GM23338 (cell line): ENCODE data around the gene KLC3. TPM values are rescaled to one million over a fixed set of nuclear protein-coding genes. Genes with fewer than 3 reads are reported as not detected.
A peak's percentile ranks its signal among the peaks of the same experiment; 100 is the strongest.

Experiments used
- ATAC-seq: fragments of 200-7000 bp; cut with Tn5 transposase; 3 replicates; pipeline ENCODE4 v1.9.1; 2020
- DNase-seq: peaks from one replicate; pipeline ENCODE4 v3.0.0-alpha.2; 2015; ENCODE audit warnings: low spot score
- H2AFZ ChIP-seq: fragments of 200-600 bp; sonication (generic); 2 replicates; pipeline ENCODE4 v1.8.0; 2016; ENCODE audit warnings: antibody characterized with exemption, mild to moderate bottlenecking, moderate library complexity
- H3F3A ChIP-seq: fragments of 200-600 bp; sonication (generic); replicated peaks from 2 replicates; pipeline ENCODE4 v1.8.0; 2017; ENCODE audit warnings: antibody characterized with exemption, mixed run types, low read depth
- H3K27ac ChIP-seq: fragments of 200-600 bp; sonication (generic); 2 replicates; pipeline ENCODE4 v1.6.1; 2016; ENCODE audit warnings: low read depth
- H3K27me3 ChIP-seq: fragments of 200-600 bp; sonication (generic); 2 replicates; pipeline ENCODE4 v1.8.0; 2016; ENCODE audit warnings: mild to moderate bottlenecking, mixed run types, moderate library complexity; ENCODE audit not compliant: insufficient read depth
- H3K36me3 ChIP-seq: fragments of 200-600 bp; sonication (generic); 2 replicates; pipeline ENCODE4 v1.8.0; 2016; ENCODE audit warnings: mild to moderate bottlenecking; ENCODE audit not compliant: insufficient read depth
- H3K4me1 ChIP-seq: fragments of 200-600 bp; sonication (generic); 2 replicates; pipeline ENCODE4 v1.8.0; 2016; ENCODE audit warnings: mild to moderate bottlenecking, moderate library complexity; ENCODE audit not compliant: insufficient read depth
- H3K4me2 ChIP-seq: fragments of 200-600 bp; sonication (generic); 2 replicates; pipeline ENCODE4 v1.7.1; 2017; ENCODE audit warnings: mixed run types
- H3K4me3 ChIP-seq: fragments of 200-600 bp; sonication (generic); 2 replicates; pipeline ENCODE4 v1.6.1; 2016; ENCODE audit warnings: mixed run types
- H3K79me2 ChIP-seq: fragments of 200-600 bp; sonication (generic); replicated peaks from 2 replicates; pipeline ENCODE4 v1.8.0; 2017; ENCODE audit warnings: mild to moderate bottlenecking; ENCODE audit not compliant: insufficient read depth
- H3K9me2 ChIP-seq: fragments of 200-600 bp; sonication (generic); 2 replicates; pipeline ENCODE4 v1.8.0; 2017; ENCODE audit not compliant: insufficient read depth
- H4K20me1 ChIP-seq: fragments of 200-600 bp; sonication (generic); replicated peaks from 2 replicates; pipeline ENCODE4 v1.8.0; 2017; ENCODE audit warnings: mild to moderate bottlenecking; ENCODE audit not compliant: insufficient read depth
- H3K27ac Mint-ChIP-seq: 2 replicates; pipeline ENCODE4 v1.8.0; 2020; ENCODE audit warnings: inconsistent platforms, mild to moderate bottlenecking, moderate library complexity, mixed read lengths
- H3K27me3 Mint-ChIP-seq: 3 replicates; pipeline ENCODE4 v1.8.0; 2022; ENCODE audit warnings: low read depth, mild to moderate bottlenecking, moderate library complexity, mixed read lengths, inconsistent platforms; ENCODE audit not compliant: insufficient read depth, poor library complexity
- H3K36me3 Mint-ChIP-seq: 3 replicates; pipeline ENCODE4 v1.8.0; 2021; ENCODE audit warnings: low read depth, mild to moderate bottlenecking, inconsistent platforms, moderate library complexity, mixed read lengths
- H3K4me1 Mint-ChIP-seq: 3 replicates; pipeline ENCODE4 v1.8.0; 2020; ENCODE audit warnings: mild to moderate bottlenecking, inconsistent platforms, mixed read lengths
- H3K4me3 Mint-ChIP-seq: 3 replicates; pipeline ENCODE4 v1.8.0; 2021; ENCODE audit warnings: moderate library complexity, mild to moderate bottlenecking, inconsistent platforms, mixed read lengths
- H3K9me3 Mint-ChIP-seq: 3 replicates; pipeline ENCODE4 v1.8.0; 2020; ENCODE audit warnings: moderate library complexity, mild to moderate bottlenecking, inconsistent platforms, mixed read lengths
- CREB1 ChIP-seq: fragments of 250-450 bp; sonication (Bioruptor Pico); IDR thresholded peaks from 2 replicates; pipeline ENCODE4 v1.5.0; 2020; ENCODE audit warnings: low read depth, mild to moderate bottlenecking, moderate library complexity
- CTCF ChIP-seq, 2 experiments: fragments of 200-600 bp in 1 of 2; sonication (generic) in 1 of 2; conservative IDR thresholded peaks; 2 replicates each; pipeline versions ENCODE4 v1.5.1 to v1.6.1; 2016 to 2017; ENCODE audit warnings: antibody characterized with exemption in 2 of 2, low read depth in 2 of 2, mild to moderate bottlenecking in 2 of 2, moderate library complexity in 1 of 2
- ETS1 ChIP-seq: IDR thresholded peaks from 2 replicates; pipeline ENCODE4 v1.6.1; 2016; ENCODE audit warnings: antibody characterized with exemption
- EZH2 ChIP-seq: fragments of 200-600 bp; sonication (generic); IDR thresholded peaks from one replicate; pipeline ENCODE4 v1.8.0; 2017; ENCODE audit warnings: antibody characterized with exemption, mild to moderate bottlenecking, low read depth; ENCODE audit not compliant: unreplicated experiment
- JUNB ChIP-seq: IDR thresholded peaks from one replicate; pipeline ENCODE4 v1.6.1; 2016; ENCODE audit warnings: antibody characterized with exemption; ENCODE audit not compliant: unreplicated experiment
- NANOG ChIP-seq: IDR thresholded peaks from 2 replicates; pipeline ENCODE4 v1.6.1; 2016; ENCODE audit warnings: antibody characterized with exemption, borderline replicate concordance
- REST ChIP-seq: IDR thresholded peaks from one replicate; pipeline ENCODE4 v1.6.1; 2018; ENCODE audit warnings: antibody characterized with exemption; ENCODE audit not compliant: unreplicated experiment
- STAT1 ChIP-seq: IDR thresholded peaks from one replicate; pipeline ENCODE4 v1.6.1; 2016; ENCODE audit warnings: antibody characterized with exemption; ENCODE audit not compliant: unreplicated experiment
- ZNF114 ChIP-seq: fragments of 250-450 bp; sonication (Bioruptor Pico); IDR thresholded peaks from 2 replicates; pipeline ENCODE4 v1.5.0; 2020; ENCODE audit warnings: mild to moderate bottlenecking, moderate library complexity
- ZNF331 ChIP-seq: fragments of 250-450 bp; sonication (Bioruptor Pico); IDR thresholded peaks from 2 replicates; pipeline ENCODE4 v1.5.0; 2020; ENCODE audit warnings: low read depth, mild to moderate bottlenecking, moderate library complexity
- polyA plus RNA-seq: library from polyadenylated mRNA; unstranded; fragments of >200 nt; fragmentation: Nextera tagmentation; extraction: Ambion mirVana; gene quantifications from 2 replicates; pipeline ENCODE4 v1.2.1, GENCODE V29; 2016
- total RNA-seq: library from RNA; depleted of rRNA; stranded (reverse); fragments of >200 nt; shearing (Covaris generic); gene quantifications from 2 replicates; pipeline ENCODE4 v1.2.3, GENCODE V29; 2014

The KLC3 gene
- total and polyA plus RNA-seq, 2 experiments from 2014 or later: 3.1 to 6.4 TPM

GRCh38 chr19:45346449-45346848, 5.9 kb downstream of the KLC3 start:
- Histone ChIP-seq H3K9me2 (no peaks in the 10 kb centered on the region), H3K4me1 (no peaks in the 10 kb centered on the region), H2AFZ (no peak overlapping the region), H3K79me2 (no peaks in the 10 kb centered on the region), H3K4me2 (no peak overlapping the region), H3K36me3 (no peaks in the 10 kb centered on the region), H3F3A (0 out of 2 replicates have a peak, but pooled peaks cover 2% of the 10 kb centered on the region), H4K20me1 (no peaks in the 10 kb centered on the region; the same call in 1 of the 2 replicates), H3K4me3 (no peak overlapping the region), H3K27me3 (peaks cover 12% of the 10 kb centered on the region), H3K27ac (no peak overlapping the region)
- TF ChIP-seq CTCF (conservative IDR thresholded peaks at IDR 0.05; ENCODE audit: low read depth in 2 of 2) (peak in 1 of 2 experiments; percentile 64; a peak in 3 of 4 replicates), ZNF114 (CRISPR knock-in tag) (no peak), CREB1 (CRISPR knock-in tag) (no peak), JUNB (no peak), ZNF331 (no peak)
- DNase-seq (peak; percentile 80), ATAC-seq (peak; percentile 78)
- Mint-ChIP-seq H3K36me3 (peaks cover 15% of the 10 kb centered on the region), H3K4me1 (no peaks in the 10 kb centered on the region; the same call in 2 of the 3 replicates), H3K4me3 (no peak overlapping the region), H3K27ac (no peak overlapping the region), H3K9me3 (no peaks in the 10 kb centered on the region), H3K27me3 (peaks cover 12% of the 10 kb centered on the region)

- H3K27me3 ChIP-seq: no peaks in the 10 kb centered on the region
- Mint-ChIP-seq H3K27ac (no peak overlapping the region), H3K27me3 (peaks cover 12% of the 10 kb centered on the region), H3K4me3 (no peak overlapping the region), H3K36me3 (peaks cover 21% of the 10 kb centered on the region), H3K9me3 (no peaks in the 10 kb centered on the region), H3K4me1 (no peaks in the 10 kb centered on the region; the same call in 2 of the 3 replicates)
- no peak for DNase-seq
- no peak for TF ChIP-seq ZNF331
- TF ChIP-seq CTCF (conservative IDR thresholded peaks at IDR 0.05; ENCODE audit: low read depth in 2 of 2): no peak
- no peak for TF ChIP-seq ETS1
- TF ChIP-seq STAT1: no peak
- no peak for TF ChIP-seq REST
- TF ChIP-seq EZH2: no peak
- TF ChIP-seq CREB1 (CRISPR knock-in tag): no peak
- TF ChIP-seq NANOG: no peak
- no peak overlapping the region for H3K4me2 ChIP-seq
- H3K9me2 ChIP-seq: no peaks in the 10 kb centered on the region
- H3K36me3 ChIP-seq: no peaks in the 10 kb centered on the region
- no peak overlapping the region for H3K27ac ChIP-seq
- no peaks in the 10 kb centered on the region for H3K4me1 ChIP-seq
- no peaks in the 10 kb centered on the region; the same call in 1 of the 2 replicates for H4K20me1 ChIP-seq
- no peak; the same call in 2 of the 3 replicates for ATAC-seq
- H3K79me2 ChIP-seq: no peaks in the 10 kb centered on the region
- no peak overlapping the region for H2AFZ ChIP-seq
- H3F3A ChIP-seq: 0 out of 2 replicates have a peak, but pooled peaks cover 2% of the 10 kb centered on the region
- H3K4me3 ChIP-seq: no peak overlapping the region
These were observed 7.2 kb downstream of the KLC3 start for GRCh38 chr19:45347570-45348366.
